Vagina (tissue), 2 donors: Measurements from ENCODE around the gene TBL1XR1.

Experiments
- CTCF ChIP-seq, 3 experiments: fragments of 450-650 bp in 2 of 3; fragments of 200-600 bp in 1 of 3; sonication (generic) in 1 of 3; IDR thresholded peaks; one replicate each; pipeline ENCODE4 v1.5.1; 2017 to 2019; ENCODE audit warnings: antibody characterized with exemption in 3 of 3, mild to moderate bottlenecking in 2 of 3, moderate library complexity in 2 of 3
- POLR2A ChIP-seq, 2 donors: fragments of 450-650 bp; IDR thresholded peaks; one replicate each; pipeline ENCODE4 v1.6.1; 2017; ENCODE audit warnings: antibody characterized with exemption in 2 of 2, mild to moderate bottlenecking in 2 of 2, moderate library complexity in 2 of 2
- POLR2AphosphoS5 ChIP-seq, 2 donors: sonication (generic); formaldehyde crosslinking; IDR thresholded peaks; one replicate each; pipeline ENCODE4 v1.9.0; 2017; ENCODE audit warnings: antibody characterized with exemption in 2 of 2, mild to moderate bottlenecking in 2 of 2, low read depth in 1 of 2; ENCODE audit not compliant: insufficient read depth in 1 of 2

DNA sequence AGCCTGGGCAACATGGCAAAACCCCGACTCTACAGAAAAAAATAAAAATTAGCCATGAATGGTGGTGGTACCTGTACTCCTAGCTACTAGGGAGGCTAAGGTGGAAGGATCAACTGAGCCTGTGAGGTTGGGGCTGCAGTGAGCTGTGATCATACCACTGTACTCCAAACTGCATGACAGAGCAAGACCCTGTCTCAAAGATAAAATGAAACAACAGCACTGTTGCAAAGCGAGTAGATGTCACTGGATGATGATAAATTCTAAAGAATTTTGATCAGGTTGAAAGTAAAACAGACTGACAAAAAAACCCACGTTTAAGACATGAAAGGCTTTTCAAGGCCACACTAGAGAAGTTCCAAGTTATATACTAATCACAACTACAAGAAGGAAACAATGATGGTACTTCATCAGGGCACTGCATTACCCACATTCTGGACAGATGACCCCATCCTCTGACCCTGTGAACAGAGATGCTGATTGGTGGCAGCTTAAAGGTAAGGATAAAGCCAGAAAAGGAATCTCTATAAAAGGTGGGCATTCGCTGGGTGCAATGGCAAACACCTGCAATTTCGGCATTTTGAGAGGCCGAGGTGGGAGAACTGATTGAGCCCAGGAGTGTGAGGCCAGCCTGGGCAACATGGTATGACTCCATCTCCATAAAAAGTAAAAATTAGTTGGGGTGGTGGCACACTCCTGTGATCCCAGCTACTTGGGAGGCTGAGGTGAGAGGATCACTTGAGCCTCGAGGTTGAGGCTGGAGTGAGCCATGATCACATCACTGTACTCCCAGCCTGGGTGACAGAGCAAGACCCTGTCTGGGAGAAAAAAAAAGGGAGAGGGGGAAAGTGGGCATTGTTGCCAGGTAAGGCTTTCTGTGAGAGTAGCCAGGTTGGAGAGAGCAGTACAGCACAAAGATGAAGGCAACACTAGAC lies 59.2 kb downstream of the TBL1XR1 start:
- TF ChIP-seq CTCF (IDR thresholded peaks at IDR 0.05) = no peak
- no peak for TF ChIP-seq POLR2AphosphoS5 (IDR thresholded peaks at IDR 0.05; ENCODE audit: insufficient read depth in 1 of 2, low read depth in 1 of 2)
- TF ChIP-seq POLR2A (IDR thresholded peaks at IDR 0.05) = no peak
